ENCODE measurements around the gene RAPGEF4.

DNA sequence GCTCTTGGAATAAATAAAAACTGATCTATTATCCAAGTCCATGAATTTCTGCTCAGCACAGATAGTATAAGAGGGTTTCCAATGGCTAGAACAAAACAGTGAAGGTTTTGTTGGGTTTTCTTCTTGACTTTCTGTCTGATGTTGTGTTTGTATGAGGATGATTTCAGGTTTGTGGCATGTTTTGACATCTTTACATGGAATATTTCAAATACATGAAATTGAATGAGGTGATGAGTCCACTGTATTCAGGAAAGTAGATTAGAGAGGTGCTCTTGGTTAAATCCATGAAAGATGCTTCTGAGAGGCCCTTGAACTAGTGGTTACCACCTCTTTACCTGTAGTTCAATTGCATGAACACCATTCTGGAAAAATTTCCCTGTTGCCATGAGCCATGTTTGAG lies 84.3 kb downstream of the RAPGEF4 start:
- TF ChIP-seq, protein P1, sequence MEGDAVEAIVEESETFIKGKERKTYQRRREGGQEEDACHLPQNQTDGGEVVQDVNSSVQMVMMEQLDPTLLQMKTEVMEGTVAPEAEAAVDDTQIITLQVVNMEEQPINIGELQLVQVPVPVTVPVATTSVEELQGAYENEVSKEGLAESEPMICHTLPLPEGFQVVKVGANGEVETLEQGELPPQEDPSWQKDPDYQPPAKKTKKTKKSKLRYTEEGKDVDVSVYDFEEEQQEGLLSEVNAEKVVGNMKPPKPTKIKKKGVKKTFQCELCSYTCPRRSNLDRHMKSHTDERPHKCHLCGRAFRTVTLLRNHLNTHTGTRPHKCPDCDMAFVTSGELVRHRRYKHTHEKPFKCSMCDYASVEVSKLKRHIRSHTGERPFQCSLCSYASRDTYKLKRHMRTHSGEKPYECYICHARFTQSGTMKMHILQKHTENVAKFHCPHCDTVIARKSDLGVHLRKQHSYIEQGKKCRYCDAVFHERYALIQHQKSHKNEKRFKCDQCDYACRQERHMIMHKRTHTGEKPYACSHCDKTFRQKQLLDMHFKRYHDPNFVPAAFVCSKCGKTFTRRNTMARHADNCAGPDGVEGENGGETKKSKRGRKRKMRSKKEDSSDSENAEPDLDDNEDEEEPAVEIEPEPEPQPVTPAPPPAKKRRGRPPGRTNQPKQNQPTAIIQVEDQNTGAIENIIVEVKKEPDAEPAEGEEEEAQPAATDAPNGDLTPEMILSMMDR (IDR thresholded peaks at IDR 0.05 in 4 of 5, conservative IDR thresholded peaks at IDR 0.05 in 1 of 5): no peak
- TF ChIP-seq POLR2A (IDR thresholded peaks at IDR 0.05): no peak
